GM21723 (cell line): ENCODE measurements around the gene DMD.
"Not testable (repeated sequence)": the region's sequence is repeated elsewhere in the genome, so short reads cannot be mapped to it uniquely, and the experiment has no call there.

Source experiments
- ATAC-seq: cut with Tn5 transposase; IDR thresholded peaks from one replicate; pipeline ENCODE4 v1.9.1; 2021; ENCODE audit warnings: mild to moderate bottlenecking, moderate library complexity; ENCODE audit not compliant: unreplicated experiment

Gene DMD

DNA sequence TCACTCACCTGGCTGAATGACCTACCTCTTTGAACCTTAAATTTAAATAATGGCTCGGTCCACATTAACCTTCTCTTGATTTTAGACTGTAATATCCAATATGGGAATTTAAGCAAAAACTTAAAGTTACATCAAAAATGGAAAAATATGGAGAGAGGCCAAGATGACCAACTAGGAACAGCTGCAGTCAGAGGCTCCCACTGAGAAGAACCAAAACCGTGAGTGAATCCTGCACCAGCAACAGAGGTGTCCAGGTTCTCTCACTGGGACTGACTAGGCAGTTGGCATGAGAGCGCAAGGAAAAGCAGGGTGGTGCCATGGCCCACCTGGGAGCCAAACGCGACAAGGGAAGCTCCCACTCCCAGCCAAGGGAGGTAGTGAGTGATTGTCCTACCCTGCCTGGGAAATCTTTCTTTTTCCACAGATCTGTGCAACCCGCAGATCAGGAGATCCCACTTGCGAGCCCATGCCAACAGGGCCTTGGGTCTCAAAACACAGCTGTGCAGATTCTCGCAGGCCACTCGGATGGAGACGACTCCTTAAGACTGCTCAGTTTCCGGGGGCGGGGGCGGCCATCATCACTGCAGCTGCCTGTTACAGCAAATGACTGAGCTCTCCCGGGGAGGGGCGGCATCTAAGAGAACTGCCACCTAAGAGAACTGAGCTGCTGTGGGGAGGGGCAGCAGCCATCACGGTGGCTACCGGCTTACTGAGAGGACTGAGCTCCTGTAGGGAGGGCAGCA lies 343.4 kb downstream of the DMD start:
- no peak for ATAC-seq

DNA sequence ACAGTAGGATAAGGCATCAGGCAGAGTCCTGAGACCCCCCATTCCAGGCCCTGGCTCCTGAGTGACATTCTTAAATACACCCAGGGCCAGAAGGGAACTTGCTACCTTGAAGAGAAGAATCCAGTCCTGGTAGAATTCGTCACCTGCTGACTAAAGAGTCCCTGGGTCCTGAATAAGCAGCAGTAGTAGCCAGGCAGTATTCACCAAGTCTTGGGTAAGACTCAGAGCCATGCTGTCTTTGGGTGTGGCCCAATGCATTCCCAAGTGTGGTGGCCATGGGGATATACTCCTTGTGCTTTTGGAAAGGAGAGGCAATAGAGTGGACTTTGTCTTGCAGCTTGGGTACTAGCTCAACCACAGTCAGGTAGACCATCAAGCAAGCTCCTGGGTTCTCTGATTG lies 359.1 kb downstream of the DMD start:
- ATAC-seq, result no peak

DNA sequence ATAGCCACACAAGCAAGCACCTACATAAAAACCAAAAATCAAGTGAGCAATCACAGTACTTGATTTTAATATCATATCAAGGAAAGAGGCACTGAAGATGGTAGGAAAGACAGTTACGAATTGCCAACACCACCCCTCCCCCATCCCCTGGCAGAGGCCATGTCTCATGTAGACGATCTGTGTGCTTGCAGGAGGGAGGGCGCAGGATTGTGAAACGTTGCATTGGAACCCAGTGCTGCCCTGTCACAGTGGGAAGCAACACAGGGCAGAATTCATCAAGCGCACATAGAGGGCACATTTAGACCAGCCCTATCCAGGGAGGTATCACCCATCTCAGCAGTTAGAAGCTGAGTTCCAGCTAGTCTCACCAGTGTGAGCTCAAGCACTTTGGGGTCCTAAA lies 359.8 kb downstream of the DMD start:
- no peak for ATAC-seq

DNA sequence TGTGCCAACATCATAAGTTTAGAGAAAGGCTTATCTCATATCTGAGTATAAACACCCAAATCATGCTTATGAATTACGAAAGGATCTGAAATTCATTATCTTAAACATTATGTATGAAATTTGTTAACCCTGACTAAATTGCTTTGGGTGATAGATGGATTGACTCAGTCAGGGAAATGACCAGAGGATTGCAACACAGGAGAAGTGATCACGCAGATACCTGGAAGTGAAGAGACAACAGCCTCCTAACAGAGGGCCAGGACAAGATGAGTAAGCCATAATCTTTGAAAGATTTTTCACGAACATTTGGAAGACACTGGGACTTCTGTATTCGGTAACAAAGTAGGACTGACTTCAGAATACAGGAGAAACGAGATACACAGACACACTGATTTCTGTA lies 363.4 kb downstream of the DMD start:
- no peak for ATAC-seq

DNA sequence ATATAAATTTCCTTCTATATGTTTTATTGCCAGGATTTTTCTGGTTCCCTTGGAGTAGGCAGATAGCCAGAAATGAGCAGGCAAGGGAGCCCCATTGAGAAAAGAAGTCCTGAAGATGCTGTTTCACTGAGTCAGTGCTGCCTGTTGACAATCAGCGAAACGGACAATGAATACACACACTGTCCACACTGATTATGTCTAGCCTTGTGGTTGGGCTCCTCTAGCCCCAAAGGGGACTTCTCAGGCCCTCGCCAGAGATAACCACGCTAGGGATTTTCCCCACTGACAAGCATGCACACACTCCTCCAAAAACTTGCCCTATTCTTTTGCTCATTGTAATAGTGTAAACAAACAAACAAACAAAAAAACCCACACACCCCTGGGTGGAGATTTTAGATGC lies 369.3 kb downstream of the DMD start:
- no peak for ATAC-seq

DNA sequence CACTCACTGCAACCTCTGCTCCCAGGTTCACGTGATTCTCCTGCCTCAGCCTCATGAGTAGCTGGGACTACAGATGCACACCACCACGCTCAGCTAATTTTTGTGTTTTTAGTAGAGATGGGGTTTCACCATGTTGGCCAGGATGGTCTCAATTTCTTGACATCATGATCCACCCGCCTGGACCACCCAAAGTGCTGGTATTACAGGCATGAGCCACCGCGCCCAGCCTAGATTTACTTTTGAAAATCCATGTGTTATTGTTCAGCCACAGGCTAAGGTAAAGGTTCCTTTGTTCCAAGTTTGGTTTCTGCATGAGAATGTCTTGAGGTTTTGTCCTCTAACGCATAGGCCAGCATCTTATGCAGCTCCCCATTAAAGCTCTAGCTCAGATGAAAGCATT lies 371.6 kb downstream of the DMD start:
- no peak for ATAC-seq

DNA sequence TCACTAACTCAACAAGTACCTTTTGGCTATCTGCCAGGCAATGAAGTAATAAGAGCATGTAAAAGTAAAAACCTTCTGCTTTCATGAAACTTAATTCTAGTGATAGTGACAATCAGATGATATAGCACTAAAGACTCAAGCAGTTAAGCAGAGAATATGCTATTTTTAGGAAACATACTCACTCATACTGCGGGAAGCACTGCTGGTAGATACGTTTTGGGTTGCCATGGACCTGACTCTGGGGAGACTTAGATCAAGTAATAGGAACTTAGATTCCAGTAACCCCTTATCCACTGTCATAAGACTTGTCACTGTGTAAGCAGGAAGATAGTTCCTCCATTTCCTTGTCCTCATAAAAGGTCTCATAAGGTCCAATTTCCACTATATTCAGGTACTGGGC lies 386.3 kb downstream of the DMD start:
- no peak for ATAC-seq

DNA sequence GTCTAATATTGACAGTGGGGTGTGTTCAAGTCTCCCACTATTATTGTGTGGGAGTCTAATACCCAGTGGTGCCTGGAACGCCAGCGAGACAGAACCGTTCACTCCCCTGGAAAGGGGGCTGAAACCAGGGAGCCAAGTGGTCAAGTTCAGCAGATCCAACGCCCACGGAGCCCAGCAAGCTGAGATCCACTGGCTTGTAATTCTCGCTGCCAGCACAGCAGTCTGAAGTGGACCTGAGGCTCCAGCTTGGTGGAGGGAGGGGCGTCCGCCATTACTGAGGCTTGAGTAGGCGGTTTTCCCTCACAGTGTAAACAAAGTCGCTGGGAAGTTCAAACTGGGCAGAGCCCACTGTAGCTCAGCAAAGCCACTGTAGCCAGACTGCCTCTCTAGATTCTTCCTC lies 407.3 kb downstream of the DMD start:
- ATAC-seq, result no peak

DNA sequence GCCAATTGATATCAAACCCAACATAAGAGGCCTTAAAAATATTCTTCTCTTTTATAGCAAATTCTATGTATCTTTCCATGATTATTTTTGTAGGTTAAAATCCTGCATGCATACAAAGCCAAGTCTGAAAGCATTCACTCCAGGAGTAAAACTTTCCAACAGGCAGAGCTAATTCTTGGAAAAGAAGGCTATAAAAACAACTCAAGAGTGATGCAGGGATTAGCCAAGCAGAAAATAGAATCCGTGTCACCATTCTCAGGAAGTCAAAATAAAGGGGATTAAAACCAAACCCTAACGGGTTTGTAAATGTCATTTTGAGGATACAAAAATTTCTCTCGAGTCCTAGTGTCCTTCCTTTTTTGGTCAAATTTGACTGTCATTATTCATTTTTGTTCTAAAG lies 412.4 kb downstream of the DMD start:
- ATAC-seq, result no peak

DNA sequence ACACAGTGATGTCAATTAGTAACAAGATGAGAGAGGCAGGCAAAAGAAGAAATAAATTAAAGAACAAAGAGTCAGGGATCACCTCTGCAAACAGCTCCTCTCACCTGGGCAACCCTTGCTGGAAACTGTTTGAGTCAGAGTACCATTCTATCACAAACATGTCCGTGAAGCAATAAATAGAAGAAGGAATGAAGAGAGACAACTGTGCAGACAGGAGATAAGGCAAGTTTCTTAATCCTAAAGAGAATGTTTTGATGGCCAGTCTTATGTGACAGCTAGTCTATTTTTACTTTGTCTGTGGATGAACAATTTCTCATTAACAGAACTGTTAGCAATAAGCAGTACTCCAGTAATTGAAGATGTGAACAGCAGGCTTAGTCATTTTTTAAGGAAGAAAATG lies 422.4 kb downstream of the DMD start:
- ATAC-seq, result no peak

DNA sequence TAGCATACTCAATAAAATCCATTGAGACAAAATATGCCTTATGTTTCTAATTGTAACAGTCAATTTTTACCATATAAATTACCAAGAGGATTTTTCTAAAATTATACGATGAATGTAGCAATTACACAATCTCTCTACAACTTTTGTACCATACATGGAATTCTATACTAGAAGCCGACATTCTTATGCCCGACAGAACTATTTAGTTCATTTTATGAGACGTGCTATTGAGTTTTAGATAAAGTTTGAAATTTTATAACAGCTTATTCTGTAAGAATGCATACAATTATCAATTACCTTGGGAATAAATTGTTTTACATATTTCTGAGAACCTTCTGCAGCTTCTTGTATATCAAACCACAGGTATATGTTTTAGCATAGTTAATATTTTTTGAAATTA lies 431.2 kb downstream of the DMD start:
- ATAC-seq, result no peak

DNA sequence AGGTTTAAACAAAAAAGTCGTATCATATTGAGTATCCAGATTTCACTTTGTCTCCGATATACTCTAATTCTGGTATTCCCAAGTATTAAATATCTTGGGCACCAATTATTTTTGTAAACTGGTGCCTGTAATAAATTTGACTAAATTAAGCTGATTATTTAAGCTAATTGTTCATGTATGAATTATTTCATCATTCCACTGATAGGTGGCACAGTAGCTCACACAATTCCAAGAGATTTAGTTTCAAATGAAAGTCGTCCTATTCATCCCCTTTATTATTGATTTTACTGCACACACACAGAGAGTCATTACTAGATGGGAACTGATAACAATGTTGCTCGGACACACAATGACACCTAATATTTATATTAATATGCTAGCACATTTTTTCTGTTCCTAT lies 432.4 kb downstream of the DMD start:
- ATAC-seq, result no peak

DNA sequence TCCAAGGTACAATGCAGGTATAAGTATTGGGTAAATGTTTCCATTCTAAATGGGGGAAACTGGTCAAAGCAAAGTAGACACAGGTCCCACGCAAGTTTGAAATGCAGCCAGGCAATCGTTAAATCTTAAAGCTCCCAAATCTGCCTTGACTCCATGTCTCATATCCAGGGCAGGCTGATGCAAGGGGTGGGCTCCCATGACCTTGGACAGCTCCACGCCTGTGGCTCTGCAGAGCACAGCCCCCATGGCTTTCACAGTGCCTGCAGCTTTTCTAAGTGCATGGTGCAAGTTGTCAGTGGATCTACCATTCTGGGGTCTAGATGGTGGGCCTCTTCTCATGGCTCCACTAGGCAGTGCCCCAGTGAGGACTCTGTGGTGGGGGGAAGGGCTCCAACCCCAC lies 436.4 kb downstream of the DMD start:
- ATAC-seq, result no peak

DNA sequence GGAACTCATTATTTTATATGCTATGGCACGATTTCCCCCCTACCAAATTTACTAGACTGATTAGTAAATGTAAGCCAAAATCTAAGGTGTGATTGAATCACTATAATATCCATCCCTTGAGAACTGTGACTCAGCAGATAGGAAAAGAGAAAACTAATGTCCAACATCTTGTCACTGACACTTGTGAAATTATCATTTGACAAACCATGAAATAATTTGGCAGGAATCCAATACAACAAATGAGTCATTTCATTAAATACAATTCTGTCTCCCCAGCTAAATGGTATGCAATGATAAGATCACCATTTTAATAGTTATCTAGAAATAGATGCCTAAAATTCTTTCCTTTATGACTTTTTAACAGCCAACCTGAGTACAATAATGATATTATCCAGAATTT lies 462.3 kb downstream of the DMD start:
- no peak for ATAC-seq

DNA sequence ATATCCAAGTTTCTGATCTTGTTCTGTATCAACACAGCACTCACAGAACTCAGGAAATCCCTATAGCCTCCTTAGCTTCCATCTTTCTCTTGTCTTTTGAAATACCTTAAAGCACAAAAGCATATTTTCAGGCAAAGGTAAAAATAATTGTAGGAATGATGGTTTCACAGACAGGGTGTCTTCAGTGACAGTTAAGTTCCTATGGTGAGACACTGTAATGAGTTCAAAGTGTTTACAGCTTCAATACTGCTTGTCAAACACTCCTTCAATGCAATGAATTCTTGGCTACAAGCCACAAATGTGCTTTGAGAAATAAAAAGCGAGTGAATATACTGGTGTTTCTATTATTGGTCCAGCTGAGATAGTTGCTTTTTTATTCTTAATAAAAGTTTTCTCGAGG lies 466.0 kb downstream of the DMD start:
- ATAC-seq, result no peak

DNA sequence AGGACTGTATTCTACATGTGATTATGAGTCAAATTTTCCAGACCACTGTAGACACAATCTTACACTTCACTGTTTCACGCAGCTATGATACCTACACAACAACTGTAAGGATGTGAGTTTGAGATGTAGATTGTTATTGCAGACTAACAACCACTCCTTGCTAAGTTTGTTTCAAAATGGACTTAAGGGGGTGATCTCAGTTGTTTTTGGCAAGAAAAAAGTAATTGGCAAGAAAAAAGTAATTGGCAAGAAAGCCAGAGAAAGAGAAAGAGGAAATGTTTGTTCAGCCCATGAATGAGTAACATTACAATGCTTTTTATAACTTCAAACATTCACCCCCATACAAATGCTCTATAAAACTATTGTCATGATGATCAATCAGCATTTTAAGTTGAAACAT lies 466.4 kb downstream of the DMD start:
- no peak for ATAC-seq

DNA sequence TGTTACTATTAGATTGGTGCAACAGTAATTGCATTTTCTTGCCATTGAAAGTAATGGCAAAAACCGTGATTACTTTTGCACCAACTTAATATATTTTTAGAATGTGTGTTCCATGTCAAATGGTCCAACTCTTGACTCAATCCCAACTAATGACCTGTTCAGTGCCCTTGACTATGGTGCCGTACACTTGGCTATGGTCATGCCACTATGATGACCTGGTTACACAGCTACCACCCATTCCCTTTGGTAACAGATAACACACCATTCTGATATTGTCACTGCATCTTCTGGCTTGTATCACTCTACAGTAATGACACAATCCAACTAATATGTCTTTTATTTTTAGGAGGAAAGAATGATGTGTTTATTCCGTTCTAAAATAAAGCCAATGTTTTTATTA lies 469.4 kb downstream of the DMD start:
- ATAC-seq, result no peak

DNA sequence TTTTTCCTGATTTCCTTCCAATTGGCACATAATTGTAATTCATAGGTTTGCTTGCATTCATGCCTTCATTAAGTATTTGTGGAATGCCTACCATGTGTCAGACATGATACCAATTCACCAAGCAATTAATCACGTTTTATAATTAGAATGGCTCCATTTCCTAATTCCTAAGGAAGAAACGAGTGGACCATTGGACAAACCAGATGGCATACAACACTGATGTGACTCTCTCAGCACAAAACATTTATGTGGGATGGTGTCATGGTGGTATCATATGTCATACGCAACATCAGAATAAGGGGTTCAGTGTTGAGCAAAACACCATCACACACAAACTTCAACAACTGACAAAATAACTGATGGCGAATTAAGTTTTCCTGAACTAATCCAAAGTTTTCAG lies 502.8 kb downstream of the DMD start:
- ATAC-seq, result no peak

DNA sequence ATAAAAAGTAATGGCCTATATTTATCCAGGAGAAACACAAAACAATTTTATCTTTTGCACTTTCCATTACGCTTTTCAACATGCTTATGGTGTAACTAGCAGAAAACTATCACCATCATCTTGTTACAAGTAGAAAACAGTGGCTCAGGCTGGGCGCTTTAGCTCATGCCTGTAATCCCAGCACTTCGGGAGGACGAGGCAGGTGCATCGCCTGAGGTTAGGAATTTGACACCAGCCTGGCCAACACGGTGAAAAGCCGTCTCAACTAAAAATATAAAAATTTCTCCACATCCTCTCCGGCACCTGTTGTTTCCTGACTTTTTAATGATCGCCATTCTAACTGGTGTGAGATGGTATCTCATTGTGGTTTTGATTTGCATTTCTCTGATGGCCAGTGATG lies 506.0 kb downstream of the DMD start:
- ATAC-seq, result not testable (repeated sequence)

DNA sequence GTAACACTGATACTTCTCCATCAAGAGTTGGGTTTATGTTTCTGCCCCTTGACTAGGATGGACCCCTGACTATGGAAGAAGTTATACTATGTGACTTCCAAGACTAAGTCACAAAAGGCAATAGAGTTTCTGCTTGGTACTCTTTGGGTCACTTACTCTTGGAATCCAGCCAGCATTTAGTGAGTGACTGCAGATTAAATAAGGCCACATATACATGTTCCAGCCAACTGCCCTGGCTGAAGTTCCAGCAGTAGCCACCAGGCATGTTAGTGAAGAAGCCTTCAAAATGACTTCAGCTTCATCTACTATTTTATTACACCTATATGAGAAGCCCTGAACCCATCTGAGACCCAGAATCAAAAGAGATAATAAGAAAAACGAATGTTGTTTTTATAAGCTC lies 524.0 kb downstream of the DMD start:
- no peak for ATAC-seq

DNA sequence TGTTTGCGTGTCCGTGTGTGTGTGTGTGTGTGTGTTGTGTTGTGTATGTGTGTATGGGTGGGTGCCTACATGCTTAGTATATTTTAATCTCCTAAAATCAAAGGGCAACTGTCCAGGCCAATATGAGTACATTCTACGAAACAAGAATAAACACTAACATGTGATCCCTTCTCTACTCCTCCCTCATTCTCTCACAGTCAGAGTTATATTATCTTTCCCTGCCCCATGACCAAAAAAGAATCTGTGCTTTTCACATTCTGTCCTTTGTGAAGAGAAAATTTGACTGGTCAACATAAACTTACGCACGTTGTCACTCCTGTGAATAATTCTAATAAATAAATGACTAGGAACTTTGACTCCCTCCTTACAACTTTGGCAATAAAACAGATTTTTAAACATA lies 532.9 kb downstream of the DMD start:
- no peak for ATAC-seq

DNA sequence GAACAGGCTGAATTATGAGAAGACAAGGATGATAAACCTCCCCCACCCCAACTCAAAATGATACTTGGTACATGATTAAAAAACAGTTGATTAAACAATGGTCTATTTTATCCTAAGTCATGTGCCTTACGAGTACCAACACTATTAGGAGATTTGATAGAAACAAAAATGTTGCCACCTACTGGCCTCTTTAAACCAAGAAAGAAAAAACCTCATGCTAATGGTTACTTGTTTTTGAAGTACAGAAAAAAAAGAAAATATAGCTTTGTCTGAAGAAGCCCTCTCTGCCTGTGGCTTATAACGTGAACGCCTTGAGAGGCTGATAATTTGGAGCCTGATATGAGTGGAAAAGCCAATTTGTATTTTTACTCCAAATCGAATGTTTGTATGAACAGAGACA lies 538.2 kb downstream of the DMD start:
- peak; percentile 54 for ATAC-seq

DNA sequence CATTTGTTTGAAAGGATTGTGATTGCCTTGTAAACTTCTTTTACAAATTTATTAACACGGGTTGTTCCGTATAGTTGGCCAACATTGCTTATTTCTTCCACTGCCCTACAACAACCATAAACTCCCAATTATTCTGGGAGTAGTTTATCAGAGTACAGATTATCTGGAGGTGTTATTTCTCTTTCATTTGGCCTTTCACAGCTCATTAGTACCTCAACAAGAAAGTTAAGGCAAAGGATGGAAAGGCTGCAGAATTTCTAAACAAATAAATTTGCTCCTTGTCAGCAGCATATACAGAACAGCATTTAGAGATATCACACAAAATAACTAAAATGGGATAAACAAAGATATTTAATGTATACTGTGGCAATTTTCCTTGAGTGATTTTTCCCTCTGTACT lies 548.8 kb downstream of the DMD start:
- no peak for ATAC-seq
